Brain pericyte (primary cell): ENCODE measurements around the gene C2CD2.

Source experiments
- DNase-seq: peaks from one replicate; pipeline ENCODE4 v3.0.0-alpha.2; 2012; ENCODE audit warnings: low read depth, low spot score

C2CD2 gene

GRCh38 chr21:41888749-41889376 is 65.0 kb downstream of the C2CD2 start:
- peak; percentile 79 for DNase-seq

GRCh38 chr21:41887667-41888066 is 66.2 kb downstream of the C2CD2 start:
- DNase-seq, result no peak

- DNase-seq, result no peak
Observed at GRCh38 chr21:41886328-41886727, 67.5 kb downstream of the C2CD2 start.

- no peak for DNase-seq
Observed at GRCh38 chr21:41885341-41886024, 68.3 kb downstream of the C2CD2 start.

GRCh38 chr21:41884501-41885030 is 69.3 kb downstream of the C2CD2 start:
- no peak for DNase-seq

GRCh38 chr21:41883582-41883981 is 70.2 kb downstream of the C2CD2 start:
- no peak for DNase-seq

GRCh38 chr21:41881051-41881450 is 72.8 kb downstream of the C2CD2 start:
- no peak for DNase-seq

- no peak for DNase-seq
Observed at GRCh38 chr21:41880153-41880552, 73.7 kb downstream of the C2CD2 start.

- no peak for DNase-seq
Observed at GRCh38 chr21:41879190-41879998, 74.4 kb downstream of the C2CD2 start, which contains the start of gene PRDM15. PRDM15 (minus strand) TSS chr21:41879344; CDS start chr21:41860363, 18,981 bp downstream.

GRCh38 chr21:41878831-41879189 is 75.0 kb downstream of the C2CD2 start:
- no peak for DNase-seq

GRCh38 chr21:41877901-41878830 is 75.7 kb downstream of the C2CD2 start:
- DNase-seq, result no peak

- DNase-seq, result no peak
Observed at GRCh38 chr21:41876928-41877652, 76.7 kb downstream of the C2CD2 start.

GRCh38 chr21:41876396-41876795 is 77.4 kb downstream of the C2CD2 start:
- no peak for DNase-seq

GRCh38 chr21:41875086-41875485 is 78.7 kb downstream of the C2CD2 start:
- no peak for DNase-seq

GRCh38 chr21:41874611-41875010 is 79.2 kb downstream of the C2CD2 start:
- DNase-seq, result no peak

GRCh38 chr21:41873426-41873825 is 80.4 kb downstream of the C2CD2 start:
- DNase-seq, result no peak

GRCh38 chr21:41873005-41873404 is 80.8 kb downstream of the C2CD2 start:
- DNase-seq, result no peak

GRCh38 chr21:41871293-41872030 is 82.4 kb downstream of the C2CD2 start:
- no peak for DNase-seq

- no peak for DNase-seq
Observed at GRCh38 chr21:41869771-41870170, 84.0 kb downstream of the C2CD2 start.
